Stimulated activated CD4-positive, alpha-beta T cell treated with anti-CD3 and anti-CD28 coated beads, Interleukin-1b, Interleukin-23, amount 100 ng/mL, for 1 hour (primary cell): ENCODE measurements around the gene PLAC8.
"Not testable (repeated sequence)": the region's sequence is repeated elsewhere in the genome, so short reads cannot be mapped to it uniquely, and the experiment has no call there.

ENCODE experiments used
- DNase-seq, 2 donors: peaks; one replicate each; pipeline ENCODE4 v3.0.0-alpha.2; 2020; ENCODE audit warnings: low read depth in 2 of 2

Gene PLAC8

GRCh38 chr4:83114576-83114975, at the start of gene PLAC8:
PLAC8 (minus strand) TSS chr4:83114729; CDS start chr4:83107921, 6,808 bp downstream.
- DNase-seq, result no peak

DNA sequence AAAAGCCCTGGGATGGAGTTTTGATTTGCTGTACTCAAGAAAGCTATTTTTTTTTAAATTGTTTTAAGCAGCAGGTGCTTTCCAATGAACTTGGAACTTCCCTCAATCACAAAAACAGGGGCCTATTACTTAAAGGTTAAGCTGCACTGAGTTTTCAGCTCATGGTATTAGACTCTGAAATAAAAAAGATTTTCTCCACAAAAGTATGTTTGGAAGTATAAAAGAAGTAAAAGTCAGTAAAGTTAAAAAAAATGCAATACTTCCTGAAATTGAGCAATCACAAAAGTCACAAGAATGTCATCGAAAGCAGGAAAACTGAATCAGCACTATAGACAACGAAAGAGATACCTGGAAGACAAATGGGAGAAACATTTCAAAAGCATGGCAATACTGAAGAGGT, 38.9 kb upstream of the PLAC8 start:
- DNase-seq, result no peak

DNA sequence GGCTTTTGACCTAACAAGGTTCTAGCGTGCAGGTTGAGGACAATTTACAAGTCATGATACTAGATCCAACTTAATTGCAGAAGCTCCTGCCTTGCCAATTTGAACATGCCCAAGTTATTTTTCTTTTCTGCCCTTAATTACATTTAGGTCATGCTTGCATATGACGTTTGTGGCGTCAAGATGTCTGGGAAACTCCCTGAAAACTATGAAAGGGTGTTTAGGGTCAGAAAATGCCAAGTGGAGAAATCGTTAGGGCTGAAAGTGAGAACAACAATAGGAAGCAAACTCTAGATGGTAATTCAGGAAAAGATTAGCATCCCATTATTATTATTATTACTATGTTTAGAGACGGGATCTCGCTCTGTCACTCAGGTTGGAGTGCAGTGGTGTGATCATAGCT, 38.2 kb upstream of the PLAC8 start:
- no peak for DNase-seq

- no peak for DNase-seq
Observed at GRCh38 chr4:83151651-83152050, 37.1 kb upstream of the PLAC8 start.

DNA sequence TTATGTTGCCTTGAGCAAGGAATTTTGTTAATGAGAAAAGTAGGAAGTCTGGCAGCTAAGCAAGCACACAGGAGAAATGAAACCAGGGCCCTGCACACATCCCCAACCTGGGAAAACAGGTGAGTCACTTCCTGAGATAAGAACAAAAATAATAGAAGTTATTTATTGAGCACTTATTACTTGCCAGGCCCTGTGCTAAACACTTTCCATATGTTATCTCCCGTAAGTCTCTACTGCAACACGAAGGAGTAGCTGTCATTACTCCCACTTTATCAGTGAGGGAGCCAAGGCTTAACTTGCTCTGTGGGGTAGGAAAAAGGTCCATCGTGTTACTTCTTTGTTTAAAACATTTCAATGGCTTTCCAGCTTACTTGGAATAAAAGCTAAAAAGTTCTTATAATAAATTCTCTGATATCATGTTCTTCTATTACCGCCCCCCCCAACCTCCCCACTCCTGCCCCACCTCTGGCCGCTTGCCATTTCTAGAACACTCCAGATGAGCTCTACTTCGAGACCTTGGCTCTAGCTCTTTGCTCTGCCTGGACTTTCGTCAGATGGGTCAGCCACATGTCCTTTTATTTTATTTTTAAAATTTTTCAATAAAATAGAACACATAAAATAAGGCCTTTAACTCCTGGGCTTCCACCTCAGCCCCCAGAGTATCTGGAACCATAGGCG, 36.3 kb upstream of the PLAC8 start:
- no peak for DNase-seq

DNA sequence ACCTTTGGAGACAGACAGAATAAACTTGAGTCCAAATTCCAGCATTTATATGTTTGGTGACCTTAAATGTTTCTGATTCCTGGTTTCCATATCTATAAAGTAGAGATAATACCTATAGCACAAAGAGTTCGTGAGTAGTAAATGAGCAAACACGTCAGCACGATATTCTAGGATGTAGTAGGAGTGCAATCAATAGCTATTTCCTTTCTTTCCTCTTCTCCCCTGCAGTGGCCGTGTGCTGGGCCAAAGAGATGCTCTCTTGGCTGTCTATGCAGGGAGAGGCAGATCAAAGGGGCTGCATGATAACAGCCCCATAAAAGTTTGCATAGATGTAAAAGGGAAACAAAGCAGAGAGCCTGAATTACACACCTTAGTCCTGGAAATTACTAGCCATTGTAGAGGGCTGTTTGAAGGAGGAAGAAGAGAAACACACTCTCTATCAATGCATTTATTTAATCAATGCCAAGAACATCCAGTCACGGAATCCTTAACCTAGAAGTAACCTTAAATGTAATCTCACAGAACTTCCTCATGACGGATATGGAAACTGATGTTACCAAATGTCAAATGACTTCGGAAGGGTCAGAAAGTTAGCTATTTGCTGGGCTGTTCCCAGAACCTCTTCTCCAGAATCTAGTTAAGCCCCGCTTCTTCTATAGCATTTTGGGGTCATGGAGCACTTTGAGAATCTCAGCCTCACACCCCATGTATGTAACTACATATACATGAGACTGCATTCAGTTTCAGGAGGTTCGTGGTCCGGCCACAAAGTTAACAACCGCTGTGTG, 35.5 kb upstream of the PLAC8 start:
- DNase-seq, result no peak

DNA sequence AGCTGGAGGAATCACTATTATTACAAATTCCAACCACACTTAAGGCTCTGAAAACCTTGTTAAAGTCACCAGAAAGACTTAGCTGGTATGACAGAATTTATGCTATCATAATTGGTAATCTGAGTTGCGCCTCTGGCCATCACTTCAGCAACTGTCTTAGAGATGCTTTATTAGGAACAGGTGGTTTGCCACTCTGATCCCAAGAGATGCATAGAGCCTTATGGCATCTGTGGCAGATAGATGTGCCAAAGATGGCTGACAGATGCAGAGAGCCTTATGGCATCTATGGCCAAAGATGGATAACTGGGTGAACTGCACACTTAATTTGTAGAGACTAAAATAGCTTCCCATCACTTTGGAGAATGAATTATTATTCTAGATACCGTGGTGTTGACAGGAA, 32.3 kb upstream of the PLAC8 start:
- no peak for DNase-seq

- DNase-seq, result not testable (repeated sequence)
Observed at GRCh38 chr4:83145776-83146175, 31.2 kb upstream of the PLAC8 start.

DNA sequence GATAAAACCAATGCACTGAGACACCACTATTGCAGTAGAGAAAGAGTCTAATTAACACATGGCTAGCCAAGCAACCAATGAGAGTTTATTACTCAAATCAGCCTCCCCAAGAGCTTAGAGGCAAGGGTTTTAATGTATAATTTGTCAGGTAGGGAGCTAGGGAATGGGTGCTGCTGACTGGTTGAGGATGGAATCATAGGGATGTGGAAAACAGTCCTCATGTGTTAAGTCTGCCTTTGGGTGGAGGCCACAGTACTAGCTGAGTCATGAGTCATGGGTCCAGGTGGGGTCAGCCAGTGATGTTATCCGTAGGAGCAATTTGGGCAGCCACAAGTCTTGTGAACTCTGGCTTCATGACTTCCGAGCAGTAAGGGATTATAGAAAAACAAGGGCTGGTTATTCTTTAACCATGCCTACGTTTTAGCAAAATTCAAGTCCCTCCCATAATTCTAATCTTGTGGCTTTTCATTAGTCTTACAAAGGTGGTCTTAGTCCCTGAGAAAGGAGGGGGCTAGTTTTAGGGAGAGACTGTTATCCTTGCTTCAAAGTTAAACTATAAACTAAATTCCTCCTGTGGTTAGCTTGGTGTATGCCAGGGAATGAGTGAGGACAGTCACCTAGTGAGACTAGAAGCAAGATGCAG, 25.1 kb upstream of the PLAC8 start:
- no peak for DNase-seq

GRCh38 chr4:83138946-83139345, 24.4 kb upstream of the PLAC8 start:
- DNase-seq, result no peak

DNA sequence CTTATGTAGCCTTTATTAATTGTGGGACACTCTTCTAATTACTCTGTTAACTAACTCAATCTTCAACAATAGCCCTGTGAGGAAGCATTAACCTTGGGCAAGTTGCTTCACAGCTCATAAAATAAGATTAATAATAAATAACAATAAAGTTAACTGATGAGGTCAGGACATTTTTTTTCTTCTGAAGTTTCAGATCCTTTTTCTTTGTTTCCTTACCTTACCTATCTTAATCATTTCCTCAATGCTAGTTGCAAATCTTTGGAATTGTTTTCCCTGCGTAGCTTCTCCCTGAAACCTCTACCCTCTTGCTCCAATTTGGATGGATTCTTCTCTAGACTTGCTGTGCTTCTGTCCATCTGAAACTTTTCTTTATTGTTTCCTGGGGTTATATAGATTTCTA, 17.5 kb upstream of the PLAC8 start:
- no peak for DNase-seq

DNA sequence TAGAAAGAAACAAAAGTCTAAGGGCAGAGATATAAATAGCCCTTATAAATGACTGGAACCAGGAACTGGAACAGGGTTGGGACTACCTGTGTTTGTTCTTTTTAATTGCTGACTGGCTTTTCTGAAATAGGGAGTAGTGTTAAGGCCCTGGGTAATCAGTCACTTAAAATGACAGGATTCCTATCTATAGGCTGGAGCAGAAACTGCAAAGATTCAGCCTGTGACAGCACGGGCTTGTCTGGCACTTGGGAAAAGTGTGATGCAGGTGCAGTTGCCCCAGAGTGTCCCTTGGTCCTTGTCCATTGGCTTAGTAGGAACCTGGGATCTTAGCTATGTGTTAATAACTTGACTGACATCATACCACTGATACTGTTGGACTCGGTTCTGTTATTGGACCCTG, 14.7 kb upstream of the PLAC8 start:
- DNase-seq, result no peak

DNA sequence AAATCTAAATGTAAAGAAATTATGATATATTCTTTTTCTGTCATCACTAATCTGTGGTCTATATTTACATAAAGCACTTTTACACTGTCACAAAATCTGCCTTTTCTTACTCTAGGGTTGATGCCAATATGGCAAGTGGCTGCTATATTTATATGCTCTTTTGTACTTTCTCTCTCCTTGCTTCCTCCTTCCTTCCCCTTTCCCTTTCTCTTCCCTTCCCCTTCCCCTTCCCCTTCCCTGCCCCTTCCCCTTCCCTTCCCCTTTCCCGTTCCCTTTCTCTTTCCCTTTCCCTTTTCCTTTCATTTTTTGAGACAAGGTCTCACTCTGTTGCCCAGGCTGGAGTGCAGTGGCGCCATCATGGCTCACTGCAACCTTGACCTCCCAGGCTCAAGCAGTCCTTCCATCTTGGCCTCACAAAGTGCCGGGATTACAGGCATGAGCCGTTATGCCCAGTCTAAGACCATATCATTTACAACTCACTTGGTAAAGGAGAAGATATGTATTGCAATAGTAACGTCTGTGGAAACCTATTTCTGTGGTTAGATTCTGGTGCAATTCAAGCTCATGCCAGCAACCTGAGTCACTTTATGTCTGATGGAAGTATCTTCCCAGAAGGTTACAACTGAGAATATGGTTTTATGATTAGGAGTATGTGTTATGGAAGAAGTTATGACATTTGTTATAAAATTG, 13.9 kb upstream of the PLAC8 start:
- DNase-seq, result no peak

DNA sequence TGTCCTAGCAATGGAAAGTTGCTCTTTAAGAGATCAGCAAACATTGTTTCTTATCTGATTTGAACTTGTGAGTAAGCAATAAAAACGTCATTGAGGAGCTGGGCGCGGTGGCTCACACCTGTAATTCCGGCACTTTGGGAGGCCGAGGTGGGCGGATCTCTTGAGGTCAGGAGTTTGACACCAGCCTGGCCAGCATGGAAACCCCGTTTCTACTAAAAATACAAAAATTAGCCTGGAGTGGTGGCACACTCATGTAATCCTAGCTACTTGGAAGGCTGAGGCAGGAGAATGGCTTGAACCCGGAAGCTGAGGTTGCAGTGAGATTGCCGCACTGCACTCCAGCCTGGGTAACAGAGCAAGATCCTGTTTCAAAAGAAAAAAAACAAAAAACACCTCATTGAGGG, 11.2 kb upstream of the PLAC8 start:
- DNase-seq, result no peak

DNA sequence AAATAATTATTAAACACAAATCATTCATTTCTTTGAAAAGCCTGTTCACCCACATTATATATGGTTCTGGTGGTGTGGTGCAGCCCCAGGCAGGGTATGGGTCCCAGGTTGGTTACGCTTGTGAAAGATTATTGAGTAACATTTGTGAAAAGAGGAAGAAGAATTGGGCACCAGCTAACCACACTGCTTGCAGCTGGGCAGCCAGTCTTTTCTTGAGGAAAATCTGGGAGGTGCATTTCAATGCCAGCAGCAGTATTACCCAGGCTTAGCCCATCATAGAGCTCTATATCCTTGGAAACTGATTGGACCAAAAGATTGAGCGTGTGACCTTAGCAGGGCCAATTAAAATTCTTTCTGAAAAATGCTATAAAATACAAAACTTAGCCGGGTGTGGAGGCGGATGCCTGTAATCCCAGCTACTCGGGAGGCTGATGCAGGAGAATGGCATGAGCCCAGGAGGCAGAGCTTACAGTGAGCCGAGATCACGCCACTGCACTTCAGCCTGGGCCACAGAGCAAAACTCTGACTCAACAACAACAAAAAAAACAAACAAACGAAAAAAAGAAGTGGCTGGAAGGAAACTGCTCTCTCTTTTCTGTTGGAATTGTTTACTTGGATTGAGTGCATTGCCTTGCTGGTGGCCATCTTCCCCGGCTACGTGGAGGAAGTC, 9.7 kb upstream of the PLAC8 start:
- no peak for DNase-seq

DNA sequence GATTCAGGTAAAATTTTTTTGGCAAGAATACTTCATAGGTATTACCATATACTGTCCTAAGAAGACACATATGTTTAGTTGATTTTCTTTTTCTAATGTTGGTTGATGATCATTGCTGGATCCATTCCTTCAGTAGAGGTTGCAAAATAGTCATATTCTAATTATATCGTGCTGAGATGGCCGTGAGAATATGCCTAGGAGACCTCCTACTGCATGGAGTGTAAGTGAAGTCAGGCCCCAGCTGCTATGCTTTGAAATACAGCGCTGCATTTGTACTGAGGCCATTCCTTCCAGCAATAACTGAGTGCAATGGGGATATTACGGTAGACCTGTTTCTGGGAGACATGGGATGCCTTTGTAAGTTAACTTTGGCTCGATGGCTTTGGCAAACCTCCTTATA, 6.7 kb upstream of the PLAC8 start:
- DNase-seq, result no peak

DNA sequence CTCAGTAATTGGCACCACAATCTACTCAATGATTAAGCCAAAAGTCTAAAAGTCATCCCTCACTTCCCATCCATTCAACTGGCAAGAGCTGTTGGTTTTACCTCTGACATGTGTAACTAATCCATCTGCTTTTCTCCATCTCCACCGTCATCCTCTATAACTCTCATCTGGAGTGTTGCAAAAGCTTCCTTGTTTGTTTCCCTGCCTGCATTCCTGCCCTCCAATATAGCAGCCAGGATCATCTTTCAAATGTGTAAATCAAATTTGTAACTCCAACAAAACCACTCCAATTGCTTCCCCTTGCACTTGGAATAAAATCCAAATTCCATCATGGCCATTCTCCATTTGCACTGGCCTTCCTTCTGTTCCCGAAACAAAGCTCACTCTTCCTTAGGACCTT, 4.3 kb upstream of the PLAC8 start:
- DNase-seq, result no peak

GRCh38 chr4:83115656-83116285, 1.2 kb upstream of the PLAC8 start:
- no peak for DNase-seq

- DNase-seq, result no peak
Observed at GRCh38 chr4:83115000-83115399, 471 bp upstream of the PLAC8 start.

DNA sequence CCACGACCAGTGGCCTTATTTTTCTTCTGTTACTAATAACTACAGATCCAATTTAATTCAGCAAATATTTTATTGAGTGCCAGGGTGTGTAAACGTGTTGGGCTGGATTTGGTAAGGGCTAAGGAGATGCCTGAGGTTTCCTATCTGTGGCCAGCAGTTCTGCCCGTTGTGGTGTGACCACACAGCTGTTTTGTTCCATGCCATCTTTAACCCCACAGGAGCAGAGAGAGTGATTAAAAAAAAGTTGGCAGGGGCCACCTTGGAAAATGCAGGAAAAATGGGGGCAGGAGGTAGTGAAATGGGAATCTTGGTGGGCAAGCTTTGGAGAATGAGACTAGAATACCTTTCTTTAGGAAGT, 1.1 kb downstream of the PLAC8 start:
- no peak for DNase-seq

DNA sequence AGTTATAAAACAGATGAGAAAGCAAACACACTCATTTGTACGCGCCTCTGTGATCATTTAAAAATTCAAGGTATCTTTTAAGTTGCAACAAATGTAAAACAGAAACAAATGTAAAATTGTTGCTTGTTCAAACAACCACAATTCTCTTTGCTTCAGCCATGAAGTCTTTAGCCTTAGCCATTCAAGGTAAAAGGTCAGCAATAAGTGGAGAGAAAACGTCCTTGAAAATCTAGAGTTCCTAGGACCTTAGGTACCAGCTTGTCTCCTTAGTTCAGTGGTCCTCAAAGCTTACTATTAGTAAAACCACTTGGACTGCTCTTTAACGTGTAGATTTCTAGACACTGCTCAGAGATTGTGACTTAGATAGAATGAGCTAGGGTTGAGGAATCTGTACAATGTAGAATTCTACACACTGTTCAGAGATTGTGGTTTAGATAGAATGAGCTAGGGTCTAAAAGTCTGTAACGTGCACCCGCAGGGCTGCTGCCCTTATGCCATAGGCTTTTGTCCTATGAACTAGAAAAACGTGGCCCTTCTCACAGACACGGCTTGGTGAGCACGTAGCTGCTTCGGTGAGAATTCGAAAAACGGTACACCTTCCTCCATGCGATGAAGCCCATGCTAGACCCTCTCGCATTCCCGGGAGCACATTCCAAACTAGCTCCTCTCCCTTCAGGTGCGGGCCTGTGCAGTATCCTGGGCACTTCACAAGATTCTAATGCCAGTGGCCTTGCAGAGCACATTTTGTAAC, 1.7 kb downstream of the PLAC8 start:
- no peak for DNase-seq
